Measurements from ENCODE around the gene SPEF1. TPM values are rescaled to one million over a fixed set of nuclear protein-coding genes. Genes with fewer than 3 reads are reported as not detected.
A peak's percentile ranks its signal among the peaks of the same experiment; 100 is the strongest.

SPEF1 gene
- total and polyA plus RNA-seq, 2 of the 13 experiments (the other 11 are each of a cell fraction or from before 2014, with no cell fraction given), result 0.11 to 0.27 TPM

- TF ChIP-seq AFF4 (CRISPR knock-in tag; IDR thresholded peaks at IDR 0.05) (no peak), POGK (CRISPR knock-in tag; conservative IDR thresholded peaks at IDR 0.05) (peak; percentile 91), ZNF446 (CRISPR knock-in tag; IDR thresholded peaks at IDR 0.05) (peak; percentile 94), ZNF557 (CRISPR knock-in tag; IDR thresholded peaks at IDR 0.05) (0 out of 2 replicates have a peak, but pooled peaks have one; percentile 34), SAFB2 (CRISPR knock-in tag; IDR thresholded peaks at IDR 0.05; ENCODE audit: borderline replicate concordance, low read depth) (no peak; the same call in 1 of the 2 replicates), ZSCAN12 (CRISPR knock-in tag; IDR thresholded peaks at IDR 0.05) (0 out of 2 replicates have a peak, but pooled peaks have one; percentile 26)
- TF ChIP-seq, protein P1, sequence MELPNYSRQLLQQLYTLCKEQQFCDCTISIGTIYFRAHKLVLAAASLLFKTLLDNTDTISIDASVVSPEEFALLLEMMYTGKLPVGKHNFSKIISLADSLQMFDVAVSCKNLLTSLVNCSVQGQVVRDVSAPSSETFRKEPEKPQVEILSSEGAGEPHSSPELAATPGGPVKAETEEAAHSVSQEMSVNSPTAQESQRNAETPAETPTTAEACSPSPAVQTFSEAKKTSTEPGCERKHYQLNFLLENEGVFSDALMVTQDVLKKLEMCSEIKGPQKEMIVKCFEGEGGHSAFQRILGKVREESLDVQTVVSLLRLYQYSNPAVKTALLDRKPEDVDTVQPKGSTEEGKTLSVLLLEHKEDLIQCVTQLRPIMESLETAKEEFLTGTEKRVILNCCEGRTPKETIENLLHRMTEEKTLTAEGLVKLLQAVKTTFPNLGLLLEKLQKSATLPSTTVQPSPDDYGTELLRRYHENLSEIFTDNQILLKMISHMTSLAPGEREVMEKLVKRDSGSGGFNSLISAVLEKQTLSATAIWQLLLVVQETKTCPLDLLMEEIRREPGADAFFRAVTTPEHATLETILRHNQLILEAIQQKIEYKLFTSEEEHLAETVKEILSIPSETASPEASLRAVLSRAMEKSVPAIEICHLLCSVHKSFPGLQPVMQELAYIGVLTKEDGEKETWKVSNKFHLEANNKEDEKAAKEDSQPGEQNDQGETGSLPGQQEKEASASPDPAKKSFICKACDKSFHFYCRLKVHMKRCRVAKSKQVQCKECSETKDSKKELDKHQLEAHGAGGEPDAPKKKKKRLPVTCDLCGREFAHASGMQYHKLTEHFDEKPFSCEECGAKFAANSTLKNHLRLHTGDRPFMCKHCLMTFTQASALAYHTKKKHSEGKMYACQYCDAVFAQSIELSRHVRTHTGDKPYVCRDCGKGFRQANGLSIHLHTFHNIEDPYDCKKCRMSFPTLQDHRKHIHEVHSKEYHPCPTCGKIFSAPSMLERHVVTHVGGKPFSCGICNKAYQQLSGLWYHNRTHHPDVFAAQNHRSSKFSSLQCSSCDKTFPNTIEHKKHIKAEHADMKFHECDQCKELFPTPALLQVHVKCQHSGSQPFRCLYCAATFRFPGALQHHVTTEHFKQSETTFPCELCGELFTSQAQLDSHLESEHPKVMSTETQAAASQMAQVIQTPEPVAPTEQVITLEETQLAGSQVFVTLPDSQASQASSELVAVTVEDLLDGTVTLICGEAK (IDR thresholded peaks at IDR 0.05), result no peak
- TF ChIP-seq, protein P1 (CRISPR knock-in tag; IDR thresholded peaks at IDR 0.05), result peak; percentile 86
- TF ChIP-seq, protein P2, sequence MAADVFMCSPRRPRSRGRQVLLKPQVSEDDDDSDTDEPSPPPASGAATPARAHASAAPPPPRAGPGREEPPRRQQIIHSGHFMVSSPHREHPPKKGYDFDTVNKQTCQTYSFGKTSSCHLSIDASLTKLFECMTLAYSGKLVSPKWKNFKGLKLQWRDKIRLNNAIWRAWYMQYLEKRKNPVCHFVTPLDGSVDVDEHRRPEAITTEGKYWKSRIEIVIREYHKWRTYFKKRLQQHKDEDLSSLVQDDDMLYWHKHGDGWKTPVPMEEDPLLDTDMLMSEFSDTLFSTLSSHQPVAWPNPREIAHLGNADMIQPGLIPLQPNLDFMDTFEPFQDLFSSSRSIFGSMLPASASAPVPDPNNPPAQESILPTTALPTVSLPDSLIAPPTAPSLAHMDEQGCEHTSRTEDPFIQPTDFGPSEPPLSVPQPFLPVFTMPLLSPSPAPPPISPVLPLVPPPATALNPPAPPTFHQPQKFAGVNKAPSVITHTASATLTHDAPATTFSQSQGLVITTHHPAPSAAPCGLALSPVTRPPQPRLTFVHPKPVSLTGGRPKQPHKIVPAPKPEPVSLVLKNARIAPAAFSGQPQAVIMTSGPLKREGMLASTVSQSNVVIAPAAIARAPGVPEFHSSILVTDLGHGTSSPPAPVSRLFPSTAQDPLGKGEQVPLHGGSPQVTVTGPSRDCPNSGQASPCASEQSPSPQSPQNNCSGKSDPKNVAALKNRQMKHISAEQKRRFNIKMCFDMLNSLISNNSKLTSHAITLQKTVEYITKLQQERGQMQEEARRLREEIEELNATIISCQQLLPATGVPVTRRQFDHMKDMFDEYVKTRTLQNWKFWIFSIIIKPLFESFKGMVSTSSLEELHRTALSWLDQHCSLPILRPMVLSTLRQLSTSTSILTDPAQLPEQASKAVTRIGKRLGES (CRISPR knock-in tag; IDR thresholded peaks at IDR 0.05; ENCODE audit: borderline replicate concordance), result no peak; the same call in 1 of the 2 replicates
Measured at GRCh38 chr20:3767427-3768341, 13.6 kb downstream of the SPEF1 start, which contains the start of gene ADISSP (continued).
